Measurements from ENCODE around the gene HTRA1. TPM values are rescaled to one million over a fixed set of nuclear protein-coding genes. Genes with fewer than 3 reads are reported as not detected.

Gene HTRA1
- total RNA-seq, 3 donors from 2014 or later: 116 to 347 (median 152) TPM

DNA sequence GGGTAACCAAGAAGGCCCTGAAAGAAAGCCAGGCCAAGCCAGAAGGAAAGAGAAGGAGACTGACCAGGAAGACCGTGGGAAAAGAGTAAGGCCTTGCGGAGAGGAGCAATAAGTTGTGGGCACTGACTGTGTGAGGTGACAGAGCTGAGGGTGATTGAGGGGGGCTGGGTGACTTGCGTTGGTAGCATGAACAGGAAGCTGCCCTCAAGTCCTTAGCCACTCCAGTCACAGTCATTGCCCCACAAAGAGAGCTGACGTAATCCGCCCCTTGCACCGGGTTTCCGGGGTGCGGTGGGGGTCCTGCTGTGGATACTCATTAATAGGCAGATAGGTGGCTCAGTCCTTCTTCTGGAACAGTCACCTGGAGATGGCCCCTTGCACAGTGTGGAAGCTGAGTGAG is 83.1 kb downstream of the HTRA1 start:
- intact Hi-C loops (cut with DNase I; ENCODE audit: low total_unique reads): no loop called here
- H3K4me1 ChIP-seq: no peaks in the 10 kb centered on the region
- TF ChIP-seq POLR2AphosphoS5 (IDR thresholded peaks at IDR 0.05) (no peak), POLR2A (IDR thresholded peaks at IDR 0.05) (no peak)
- TF ChIP-seq, protein P1, sequence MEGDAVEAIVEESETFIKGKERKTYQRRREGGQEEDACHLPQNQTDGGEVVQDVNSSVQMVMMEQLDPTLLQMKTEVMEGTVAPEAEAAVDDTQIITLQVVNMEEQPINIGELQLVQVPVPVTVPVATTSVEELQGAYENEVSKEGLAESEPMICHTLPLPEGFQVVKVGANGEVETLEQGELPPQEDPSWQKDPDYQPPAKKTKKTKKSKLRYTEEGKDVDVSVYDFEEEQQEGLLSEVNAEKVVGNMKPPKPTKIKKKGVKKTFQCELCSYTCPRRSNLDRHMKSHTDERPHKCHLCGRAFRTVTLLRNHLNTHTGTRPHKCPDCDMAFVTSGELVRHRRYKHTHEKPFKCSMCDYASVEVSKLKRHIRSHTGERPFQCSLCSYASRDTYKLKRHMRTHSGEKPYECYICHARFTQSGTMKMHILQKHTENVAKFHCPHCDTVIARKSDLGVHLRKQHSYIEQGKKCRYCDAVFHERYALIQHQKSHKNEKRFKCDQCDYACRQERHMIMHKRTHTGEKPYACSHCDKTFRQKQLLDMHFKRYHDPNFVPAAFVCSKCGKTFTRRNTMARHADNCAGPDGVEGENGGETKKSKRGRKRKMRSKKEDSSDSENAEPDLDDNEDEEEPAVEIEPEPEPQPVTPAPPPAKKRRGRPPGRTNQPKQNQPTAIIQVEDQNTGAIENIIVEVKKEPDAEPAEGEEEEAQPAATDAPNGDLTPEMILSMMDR (IDR thresholded peaks at IDR 0.05): no peak

DNA sequence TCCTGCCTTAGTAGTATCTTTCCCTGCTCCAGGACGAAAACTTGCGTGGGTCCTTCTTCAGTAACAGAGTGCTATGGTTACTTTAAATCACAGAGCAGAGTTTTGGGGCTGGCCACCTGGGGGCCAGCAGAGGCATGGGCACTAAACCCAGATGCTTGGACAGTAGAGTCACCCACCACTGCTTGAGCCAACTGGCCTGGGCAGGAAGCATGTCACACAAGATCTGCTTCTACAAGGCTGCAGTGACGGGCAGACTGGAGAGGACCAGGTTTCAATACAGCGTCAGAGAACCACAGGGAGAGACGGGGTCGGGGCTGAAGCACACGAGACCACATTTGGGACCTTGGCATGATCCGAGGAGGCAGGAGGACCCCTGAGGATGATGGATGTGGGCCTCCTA is 84.9 kb downstream of the HTRA1 start:
- Histone ChIP-seq H3K4me1 (no peaks in the 10 kb centered on the region), H3K36me3 (no peaks in the 10 kb centered on the region), H3K4me3 (no peak overlapping the region), H3K9me3 (no peaks in the 10 kb centered on the region), H3K27me3 (no peaks in the 10 kb centered on the region), H3K27ac (no peak overlapping the region)
- TF ChIP-seq, protein P1 (IDR thresholded peaks at IDR 0.05): no peak
- no peak for TF ChIP-seq POLR2AphosphoS5 (IDR thresholded peaks at IDR 0.05)
- no peak for TF ChIP-seq POLR2A (IDR thresholded peaks at IDR 0.05)
- intact Hi-C loops (cut with DNase I; ENCODE audit: low total_unique reads): no loop called here
- DNase-seq (ENCODE audit: low spot score in 2 of 2): no peak

More for the DNA sequence above, 83.1 kb downstream of the HTRA1 start:
- Histone ChIP-seq H3K4me3 (no peak overlapping the region), H3K27ac (no peak overlapping the region), H3K36me3 (no peaks in the 10 kb centered on the region), H3K9me3 (no peaks in the 10 kb centered on the region), H3K27me3 (no peaks in the 10 kb centered on the region)
- DNase-seq (ENCODE audit: low spot score in 2 of 2): no peak

DNA sequence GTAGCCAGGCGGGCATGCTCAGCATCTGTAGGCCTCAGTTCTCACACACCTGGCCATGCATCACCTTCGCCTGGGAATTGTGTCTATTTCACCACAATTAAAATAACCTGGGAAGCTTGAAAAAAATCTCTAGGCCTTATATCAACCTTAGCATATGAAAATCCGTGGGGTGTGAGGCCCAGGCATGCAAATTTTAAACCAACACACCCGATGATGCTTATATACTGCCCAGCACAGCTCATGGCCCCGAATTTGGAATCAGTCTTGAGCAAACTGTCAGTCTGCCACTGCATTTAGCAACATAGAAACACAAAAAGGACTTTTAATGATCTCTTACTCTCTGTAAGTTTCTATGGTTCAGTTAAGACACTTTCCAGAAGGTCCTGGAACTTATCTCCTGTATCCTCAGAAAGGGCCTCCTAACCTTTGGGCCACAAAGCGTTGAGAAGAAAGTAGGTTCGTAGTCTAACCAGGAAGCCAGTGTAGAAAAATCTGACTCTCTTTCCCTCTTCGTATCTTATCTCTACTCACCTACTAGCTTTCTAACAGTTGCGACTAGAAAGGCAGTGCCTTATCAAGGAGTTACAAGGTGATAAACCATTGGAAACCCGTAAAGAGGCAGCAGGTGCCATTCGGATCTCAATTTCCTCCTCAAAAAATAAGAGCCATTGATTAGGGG is 87.2 kb downstream of the HTRA1 start:
- Histone ChIP-seq H3K36me3 (no peaks in the 10 kb centered on the region), H3K27me3 (no peaks in the 10 kb centered on the region), H3K9me3 (no peaks in the 10 kb centered on the region), H3K27ac (no peak overlapping the region), H3K4me3 (no peak overlapping the region), H3K4me1 (no peaks in the 10 kb centered on the region)
- DNase-seq (ENCODE audit: low spot score in 2 of 2): no peak
- intact Hi-C loops (cut with DNase I; ENCODE audit: low total_unique reads): no loop called here
- TF ChIP-seq POLR2AphosphoS5 (IDR thresholded peaks at IDR 0.05) (no peak), POLR2A (IDR thresholded peaks at IDR 0.05) (no peak)
- TF ChIP-seq, protein P1 (IDR thresholded peaks at IDR 0.05): no peak

DNA sequence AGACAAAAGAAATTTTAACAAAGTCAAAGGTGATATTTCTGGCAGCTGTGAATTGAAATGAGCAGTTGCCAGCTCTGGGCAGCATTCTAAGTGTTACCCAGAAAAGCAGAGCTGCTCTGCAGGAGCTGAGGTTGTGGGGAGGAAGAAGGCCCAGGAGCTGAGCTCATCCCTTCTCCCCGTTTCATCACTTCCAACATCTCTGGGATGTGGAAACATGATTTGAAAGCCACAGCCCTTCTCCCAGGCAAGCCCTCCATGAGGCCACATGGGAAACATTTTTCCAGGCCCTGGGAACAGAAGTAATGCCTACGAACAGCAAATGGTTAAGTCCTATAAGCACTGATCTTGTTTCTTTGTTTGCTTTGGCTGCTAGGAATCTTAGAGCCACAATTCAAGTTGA is 88.3 kb downstream of the HTRA1 start:
- Histone ChIP-seq H3K4me3 (no peak overlapping the region), H3K9me3 (no peaks in the 10 kb centered on the region), H3K27me3 (no peaks in the 10 kb centered on the region), H3K4me1 (no peaks in the 10 kb centered on the region), H3K36me3 (no peaks in the 10 kb centered on the region), H3K27ac (no peak overlapping the region)
- DNase-seq (ENCODE audit: low spot score in 2 of 2): no peak
- intact Hi-C loops (cut with DNase I; ENCODE audit: low total_unique reads): loop anchor here (10.0 kb wide), 1 partner anchor 1185 kb away; no protein-coding TSS in a partner anchor
- TF ChIP-seq, protein P1 (IDR thresholded peaks at IDR 0.05): no peak
- TF ChIP-seq POLR2AphosphoS5 (IDR thresholded peaks at IDR 0.05): no peak
- TF ChIP-seq POLR2A (IDR thresholded peaks at IDR 0.05): no peak

DNA sequence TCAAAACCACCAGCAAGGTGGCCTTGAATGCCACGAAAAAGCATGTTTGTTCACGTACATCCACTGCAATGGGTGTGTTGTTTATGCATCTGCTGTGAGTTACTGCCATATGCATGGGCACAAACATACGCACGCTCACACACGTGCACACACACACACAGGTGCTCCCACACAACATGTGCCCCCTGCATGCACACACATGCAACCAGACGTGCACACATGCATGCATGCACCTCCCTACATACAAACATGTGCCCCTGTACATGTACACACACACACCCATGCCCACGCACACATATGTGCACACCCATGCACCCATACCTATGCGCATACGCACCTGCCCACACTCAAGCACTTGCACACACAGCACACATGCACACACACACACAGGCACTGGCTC is 89.1 kb downstream of the HTRA1 start:
- TF ChIP-seq POLR2AphosphoS5 (IDR thresholded peaks at IDR 0.05) (no peak), POLR2A (IDR thresholded peaks at IDR 0.05) (no peak)
- TF ChIP-seq, protein P1 (IDR thresholded peaks at IDR 0.05): no peak
- no peak for DNase-seq (ENCODE audit: low spot score in 2 of 2)
- H3K36me3 ChIP-seq: no peaks in the 10 kb centered on the region
- no peak overlapping the region for H3K4me3 ChIP-seq
- intact Hi-C loops (cut with DNase I; ENCODE audit: low total_unique reads): loop anchor here (10.0 kb wide), 1 partner anchor 1184 kb away; no protein-coding TSS in a partner anchor
- no peaks in the 10 kb centered on the region for H3K27me3 ChIP-seq
- H3K4me1 ChIP-seq: no peaks in the 10 kb centered on the region
- H3K27ac ChIP-seq: peak overlapping the region in 1 of 2 donors; percentile 48
- no peaks in the 10 kb centered on the region for H3K9me3 ChIP-seq

Data from breast epithelium (tissue), 4 donors.